Eye (tissue), 1 donor: ENCODE data around the gene TM4SF5.
"Not testable (repeated sequence)": the region's sequence is repeated elsewhere in the genome, so short reads cannot be mapped to it uniquely, and the experiment has no call there.

Experiments used
- DNase-seq: peaks from one replicate; pipeline ENCODE4 v3.0.0-alpha.2; 2015

The TM4SF5 gene

GRCh38 chr17:4790705-4791088 is 19.0 kb downstream of the TM4SF5 start:
- DNase-seq, result peak; percentile 31

GRCh38 chr17:4795168-4795567 is 23.5 kb downstream of the TM4SF5 start:
- DNase-seq, result no peak

GRCh38 chr17:4796552-4796920 is 24.9 kb downstream of the TM4SF5 start:
- DNase-seq, result no peak

- DNase-seq, result no peak
Observed at GRCh38 chr17:4800462-4801196, 28.9 kb downstream of the TM4SF5 start.

- DNase-seq, result no peak
Observed at GRCh38 chr17:4802228-4802627, 30.5 kb downstream of the TM4SF5 start, which contains the start of gene C17orf114. C17orf114 (minus strand) TSS chr17:4802328.

GRCh38 chr17:4806456-4806776 is 34.7 kb downstream of the TM4SF5 start:
- DNase-seq, result peak; percentile 23

- DNase-seq, result peak; percentile 84
Observed at GRCh38 chr17:4806777-4807604, 35.3 kb downstream of the TM4SF5 start, which contains the start of gene PLD2. PLD2 (plus strand) TSS chr17:4807152; CDS start chr17:4807773, 621 bp downstream.

GRCh38 chr17:4807605-4808377 is 36.1 kb downstream of the TM4SF5 start:
- no peak for DNase-seq

GRCh38 chr17:4808378-4808767 is 36.7 kb downstream of the TM4SF5 start:
- DNase-seq, result no peak

GRCh38 chr17:4810696-4811290 is 39.1 kb downstream of the TM4SF5 start:
- DNase-seq, result peak; percentile 51

- DNase-seq, result no peak
Observed at GRCh38 chr17:4811471-4811870, 39.8 kb downstream of the TM4SF5 start.

- DNase-seq, result no peak
Observed at GRCh38 chr17:4812690-4813089, 41.0 kb downstream of the TM4SF5 start.

GRCh38 chr17:4815043-4815675 is 43.5 kb downstream of the TM4SF5 start:
- no peak for DNase-seq

GRCh38 chr17:4816826-4817225 is 45.1 kb downstream of the TM4SF5 start:
- DNase-seq, result no peak

GRCh38 chr17:4818276-4818675 is 46.6 kb downstream of the TM4SF5 start:
- no peak for DNase-seq

- no peak for DNase-seq
Observed at GRCh38 chr17:4822835-4823234, 51.1 kb downstream of the TM4SF5 start.

- no peak for DNase-seq
Observed at GRCh38 chr17:4823373-4824089, 51.8 kb downstream of the TM4SF5 start.

- DNase-seq, result peak; percentile 17
Observed at GRCh38 chr17:4827399-4827798, 55.7 kb downstream of the TM4SF5 start.

GRCh38 chr17:4832829-4833177 is 61.1 kb downstream of the TM4SF5 start:
- not testable (repeated sequence) for DNase-seq
